Activated naive CD8-positive, alpha-beta T cell treated with anti-CD3 and anti-CD28 coated beads, Interleukin-2, amount 10 ng/mL, durations not matched to agents 7 days and 5 days (primary cell): Measurements from ENCODE around the gene CDC14B. TPM values are rescaled to one million over a fixed set of nuclear protein-coding genes. Genes with fewer than 3 reads are reported as not detected.

Source experiments
- ATAC-seq: fragments of 150-1000 bp; cut with Tn5 transposase; one replicate; pipeline ENCODE4 v1.10.0; 2021; ENCODE audit warnings: low read depth, moderate library complexity
- POLR2A ChIA-PET: fragments of 350-600 bp; sonication (Branson Sonifier 250); formaldehyde crosslinking; loops from one replicate; lab custom pipeline; 2021; ENCODE audit warnings: antibody characterized with exemption; lab: Charles Lee
- DNase-seq: peaks from one replicate; pipeline ENCODE4 v3.0.0; 2021
- H3K27ac Mint-ChIP-seq: one replicate; pipeline ENCODE4 v1.8.0; 2022; ENCODE audit warnings: mild to moderate bottlenecking, mixed read lengths
- H3K27me3 Mint-ChIP-seq: one replicate; pipeline ENCODE4 v1.8.0; 2022; ENCODE audit warnings: mild to moderate bottlenecking, moderate library complexity, mixed read lengths
- H3K36me3 Mint-ChIP-seq: one replicate; pipeline ENCODE4 v1.8.0; 2021; ENCODE audit warnings: mild to moderate bottlenecking, mixed read lengths
- H3K4me1 Mint-ChIP-seq: one replicate; pipeline ENCODE4 v1.8.0; 2021; ENCODE audit warnings: mixed read lengths
- H3K4me3 Mint-ChIP-seq: one replicate; pipeline ENCODE4 v1.8.0; 2022; ENCODE audit warnings: mild to moderate bottlenecking, moderate library complexity, mixed read lengths
- H3K9me3 Mint-ChIP-seq: one replicate; pipeline ENCODE4 v1.8.0; 2021; ENCODE audit warnings: mixed read lengths
- total RNA-seq, 2 experiments: library from RNA; stranded (reverse); gene quantifications; one replicate each; pipeline ENCODE4 v1.2.3, GENCODE V29; 2021

Gene CDC14B
- total RNA-seq, 2 experiments from 2014 or later: 4.9 to 6.4 TPM

GRCh38 chr9:96540106-96540505, 79.5 kb downstream of the CDC14B start:
- H3K36me3 Mint-ChIP-seq: no peaks in the 10 kb centered on the region
- no peak overlapping the region for H3K27ac Mint-ChIP-seq
- no peak for DNase-seq
- no peaks in the 10 kb centered on the region for H3K4me1 Mint-ChIP-seq
- no peak for ATAC-seq
- POLR2A ChIA-PET: no interaction called here
- H3K4me3 Mint-ChIP-seq: no peak overlapping the region
- H3K9me3 Mint-ChIP-seq: no peaks in the 10 kb centered on the region
- no peaks in the 10 kb centered on the region for H3K27me3 Mint-ChIP-seq

- Mint-ChIP-seq H3K4me1 (peaks cover 3% of the 10 kb centered on the region), H3K9me3 (peaks cover 3% of the 10 kb centered on the region), H3K36me3 (no peaks in the 10 kb centered on the region), H3K4me3 (no peak overlapping the region), H3K27ac (no peak overlapping the region), H3K27me3 (no peaks in the 10 kb centered on the region)
- POLR2A ChIA-PET: interaction anchor here (0.6 kb wide), 1 partner anchor 70 kb away, joined by 3 read pairs; no protein-coding TSS in a partner anchor
- DNase-seq (no peak), ATAC-seq (no peak)
These were observed 87.5 kb downstream of the CDC14B start for GRCh38 chr9:96532173-96532572.

- POLR2A ChIA-PET: no interaction called here
- ATAC-seq: no peak
These were observed 94.9 kb downstream of the CDC14B start for GRCh38 chr9:96524764-96525163.

GRCh38 chr9:96524045-96524444, 95.6 kb downstream of the CDC14B start:
- H3K27me3 Mint-ChIP-seq: no peaks in the 10 kb centered on the region
- DNase-seq: no peak
- peaks cover 4% of the 10 kb centered on the region for H3K4me1 Mint-ChIP-seq
- no peak for ATAC-seq
- no peaks in the 10 kb centered on the region for H3K36me3 Mint-ChIP-seq
- POLR2A ChIA-PET: no interaction called here
- no peak overlapping the region for H3K27ac Mint-ChIP-seq
- no peaks in the 10 kb centered on the region for H3K9me3 Mint-ChIP-seq
- H3K4me3 Mint-ChIP-seq: no peak overlapping the region

More at GRCh38 chr9:96524764-96525163, 94.9 kb downstream of the CDC14B start:
- no peak overlapping the region for H3K4me3 Mint-ChIP-seq
- no peaks in the 10 kb centered on the region for H3K27me3 Mint-ChIP-seq
- no peaks in the 10 kb centered on the region for H3K9me3 Mint-ChIP-seq
- H3K4me1 Mint-ChIP-seq: peaks cover 4% of the 10 kb centered on the region
- H3K27ac Mint-ChIP-seq: no peak overlapping the region
- DNase-seq: no peak
- no peaks in the 10 kb centered on the region for H3K36me3 Mint-ChIP-seq

GRCh38 chr9:96523374-96523773, 96.3 kb downstream of the CDC14B start:
- no peaks in the 10 kb centered on the region for H3K9me3 Mint-ChIP-seq
- H3K27me3 Mint-ChIP-seq: no peaks in the 10 kb centered on the region
- no peak for ATAC-seq
- no peak for DNase-seq
- POLR2A ChIA-PET: no interaction called here
- H3K4me3 Mint-ChIP-seq: no peak overlapping the region
- no peak overlapping the region for H3K27ac Mint-ChIP-seq
- peaks cover 4% of the 10 kb centered on the region for H3K4me1 Mint-ChIP-seq
- H3K36me3 Mint-ChIP-seq: no peaks in the 10 kb centered on the region

- no peaks in the 10 kb centered on the region for H3K9me3 Mint-ChIP-seq
- ATAC-seq: no peak
- no peaks in the 10 kb centered on the region for H3K27me3 Mint-ChIP-seq
- no peak for DNase-seq
- no peaks in the 10 kb centered on the region for H3K36me3 Mint-ChIP-seq
- H3K4me1 Mint-ChIP-seq: peaks cover 4% of the 10 kb centered on the region
- H3K4me3 Mint-ChIP-seq: no peak overlapping the region
- POLR2A ChIA-PET: no interaction called here
- H3K27ac Mint-ChIP-seq: no peak overlapping the region
These were observed 97.3 kb downstream of the CDC14B start for GRCh38 chr9:96522366-96522765.

GRCh38 chr9:96519787-96520186, 99.9 kb downstream of the CDC14B start:
- H3K4me1 Mint-ChIP-seq: peaks cover 4% of the 10 kb centered on the region
- POLR2A ChIA-PET: no interaction called here
- no peak for ATAC-seq
- no peak overlapping the region for H3K27ac Mint-ChIP-seq
- H3K27me3 Mint-ChIP-seq: no peaks in the 10 kb centered on the region
- H3K4me3 Mint-ChIP-seq: no peak overlapping the region
- H3K9me3 Mint-ChIP-seq: no peaks in the 10 kb centered on the region
- no peak for DNase-seq
- H3K36me3 Mint-ChIP-seq: no peaks in the 10 kb centered on the region

GRCh38 chr9:96519095-96519494, 100.5 kb downstream of the CDC14B start:
- Mint-ChIP-seq H3K27ac (no peak overlapping the region), H3K27me3 (no peaks in the 10 kb centered on the region), H3K4me3 (no peak overlapping the region), H3K9me3 (no peaks in the 10 kb centered on the region), H3K36me3 (no peaks in the 10 kb centered on the region), H3K4me1 (peaks cover 4% of the 10 kb centered on the region)
- no peak for ATAC-seq
- no peak for DNase-seq
- POLR2A ChIA-PET: no interaction called here

- no peaks in the 10 kb centered on the region for H3K36me3 Mint-ChIP-seq
- no peak overlapping the region for H3K4me3 Mint-ChIP-seq
- DNase-seq: no peak
- no peaks in the 10 kb centered on the region for H3K27me3 Mint-ChIP-seq
- no peak overlapping the region for H3K27ac Mint-ChIP-seq
- no peak for ATAC-seq
- H3K9me3 Mint-ChIP-seq: no peaks in the 10 kb centered on the region
- no peaks in the 10 kb centered on the region for H3K4me1 Mint-ChIP-seq
- POLR2A ChIA-PET: no interaction called here
These were observed 103.8 kb downstream of the CDC14B start for GRCh38 chr9:96515621-96516470.

- Mint-ChIP-seq H3K36me3 (no peaks in the 10 kb centered on the region), H3K27ac (no peak overlapping the region), H3K27me3 (no peaks in the 10 kb centered on the region), H3K9me3 (no peaks in the 10 kb centered on the region), H3K4me3 (no peak overlapping the region), H3K4me1 (peaks cover 4% of the 10 kb centered on the region)
- DNase-seq (no peak), ATAC-seq (no peak)
- POLR2A ChIA-PET: no interaction called here
These were observed 104.9 kb downstream of the CDC14B start for GRCh38 chr9:96514800-96515158.

- no peaks in the 10 kb centered on the region for H3K27me3 Mint-ChIP-seq
- H3K36me3 Mint-ChIP-seq: no peaks in the 10 kb centered on the region
- peaks cover 5% of the 10 kb centered on the region for H3K4me1 Mint-ChIP-seq
These were observed 105.4 kb downstream of the CDC14B start for GRCh38 chr9:96514108-96514799.

GRCh38 chr9:96513622-96514021, 106.0 kb downstream of the CDC14B start:
- Mint-ChIP-seq H3K4me3 (no peak overlapping the region), H3K27me3 (no peaks in the 10 kb centered on the region), H3K36me3 (no peaks in the 10 kb centered on the region), H3K27ac (no peak overlapping the region), H3K9me3 (no peaks in the 10 kb centered on the region), H3K4me1 (peaks cover 5% of the 10 kb centered on the region)
- DNase-seq: no peak
- POLR2A ChIA-PET: no interaction called here
- ATAC-seq: no peak

More at GRCh38 chr9:96514108-96514799, 105.4 kb downstream of the CDC14B start:
- ATAC-seq: no peak
- Mint-ChIP-seq H3K9me3 (no peaks in the 10 kb centered on the region), H3K27ac (no peak overlapping the region), H3K4me3 (no peak overlapping the region)
- DNase-seq: no peak
- POLR2A ChIA-PET: no interaction called here

GRCh38 chr9:96512240-96512639, 107.4 kb downstream of the CDC14B start:
- no peak for ATAC-seq
- Mint-ChIP-seq H3K9me3 (no peaks in the 10 kb centered on the region), H3K36me3 (no peaks in the 10 kb centered on the region), H3K27ac (no peak overlapping the region), H3K27me3 (no peaks in the 10 kb centered on the region), H3K4me1 (peaks cover 5% of the 10 kb centered on the region), H3K4me3 (no peak overlapping the region)
- DNase-seq: no peak
- POLR2A ChIA-PET: no interaction called here

- POLR2A ChIA-PET: no interaction called here
- no peak overlapping the region for H3K4me3 Mint-ChIP-seq
- ATAC-seq (no peak), DNase-seq (no peak)
- no peaks in the 10 kb centered on the region for H3K36me3 Mint-ChIP-seq
- H3K27ac Mint-ChIP-seq: no peak overlapping the region
- no peaks in the 10 kb centered on the region for H3K27me3 Mint-ChIP-seq
- H3K4me1 Mint-ChIP-seq: peaks cover 5% of the 10 kb centered on the region
- H3K9me3 Mint-ChIP-seq: no peaks in the 10 kb centered on the region
These were observed 109.4 kb downstream of the CDC14B start for GRCh38 chr9:96510258-96510657.
